Chondrocyte (in vitro differentiated cells): ENCODE results near the gene TSPO. TPM values are rescaled to one million over a fixed set of nuclear protein-coding genes. Genes with fewer than 3 reads are reported as not detected.

ENCODE experiments used
- DNase-seq: peaks from one replicate; pipeline ENCODE4 v3.0.0; 2021; ENCODE audit warnings: mixed read lengths, low spot score
- H3K27ac Mint-ChIP-seq: one replicate; pipeline ENCODE4 v1.8.0; 2021; ENCODE audit warnings: mild to moderate bottlenecking, moderate library complexity, mixed read lengths; ENCODE audit not compliant: unreplicated experiment
- H3K27me3 Mint-ChIP-seq: 2 replicates; pipeline ENCODE4 v1.8.0; 2021; ENCODE audit warnings: low read depth, mixed read lengths
- H3K36me3 Mint-ChIP-seq: 2 replicates; pipeline ENCODE4 v1.8.0; 2021; ENCODE audit warnings: low read depth, mixed read lengths
- H3K4me1 Mint-ChIP-seq: 2 replicates; pipeline ENCODE4 v1.8.0; 2021; ENCODE audit warnings: low read depth, mild to moderate bottlenecking, mixed read lengths
- H3K4me3 Mint-ChIP-seq: one replicate; pipeline ENCODE4 v1.8.0; 2021; ENCODE audit warnings: mild to moderate bottlenecking, moderate library complexity, mixed read lengths; ENCODE audit not compliant: unreplicated experiment
- H3K9me3 Mint-ChIP-seq: 2 replicates; pipeline ENCODE4 v1.8.0; 2021; ENCODE audit warnings: low read depth, mixed read lengths
- total RNA-seq: library from RNA; stranded (reverse); gene quantifications from 3 replicates; pipeline ENCODE4 v1.2.1, GENCODE V29; 2021
- TF ChIP-seq, protein P1 (sequence below): fragments of 200-600 bp; sonication (generic); IDR thresholded peaks from 2 replicates; pipeline ENCODE4 v1.5.0; 2021; ENCODE audit warnings: antibody characterized with exemption, mild to moderate bottlenecking, moderate library complexity

TSPO gene
- total RNA-seq, 1 donor from 2014 or later: 288 TPM

DNA sequence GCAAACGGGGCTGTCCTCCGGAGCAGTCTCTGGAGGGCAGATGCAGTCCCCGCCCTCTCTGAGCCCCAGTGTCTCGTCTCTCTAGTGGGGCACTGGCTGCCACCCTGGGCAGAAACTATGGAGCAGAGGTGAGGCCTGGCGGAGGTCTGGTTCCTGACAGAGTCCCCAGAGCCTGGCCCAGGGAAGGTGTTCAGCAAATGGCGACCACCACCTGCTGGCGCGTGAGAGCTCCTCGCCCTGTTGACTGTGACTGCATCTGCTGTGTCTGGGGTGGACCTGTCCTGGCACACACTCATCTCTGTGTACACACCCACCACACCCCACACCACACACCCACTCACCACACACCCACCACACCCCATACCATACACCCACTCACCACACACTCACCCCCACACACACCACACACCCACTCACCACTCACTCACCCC is 53.9 kb downstream of the TSPO start:
- H3K4me1 Mint-ChIP-seq: no peaks in the 10 kb centered on the region
- no peak overlapping the region for H3K27ac Mint-ChIP-seq
- no peak overlapping the region for H3K4me3 Mint-ChIP-seq
- TF ChIP-seq, protein P1, sequence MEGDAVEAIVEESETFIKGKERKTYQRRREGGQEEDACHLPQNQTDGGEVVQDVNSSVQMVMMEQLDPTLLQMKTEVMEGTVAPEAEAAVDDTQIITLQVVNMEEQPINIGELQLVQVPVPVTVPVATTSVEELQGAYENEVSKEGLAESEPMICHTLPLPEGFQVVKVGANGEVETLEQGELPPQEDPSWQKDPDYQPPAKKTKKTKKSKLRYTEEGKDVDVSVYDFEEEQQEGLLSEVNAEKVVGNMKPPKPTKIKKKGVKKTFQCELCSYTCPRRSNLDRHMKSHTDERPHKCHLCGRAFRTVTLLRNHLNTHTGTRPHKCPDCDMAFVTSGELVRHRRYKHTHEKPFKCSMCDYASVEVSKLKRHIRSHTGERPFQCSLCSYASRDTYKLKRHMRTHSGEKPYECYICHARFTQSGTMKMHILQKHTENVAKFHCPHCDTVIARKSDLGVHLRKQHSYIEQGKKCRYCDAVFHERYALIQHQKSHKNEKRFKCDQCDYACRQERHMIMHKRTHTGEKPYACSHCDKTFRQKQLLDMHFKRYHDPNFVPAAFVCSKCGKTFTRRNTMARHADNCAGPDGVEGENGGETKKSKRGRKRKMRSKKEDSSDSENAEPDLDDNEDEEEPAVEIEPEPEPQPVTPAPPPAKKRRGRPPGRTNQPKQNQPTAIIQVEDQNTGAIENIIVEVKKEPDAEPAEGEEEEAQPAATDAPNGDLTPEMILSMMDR: no peak
- peak; percentile 83 for DNase-seq
- no peaks in the 10 kb centered on the region for H3K36me3 Mint-ChIP-seq
- no peaks in the 10 kb centered on the region for H3K27me3 Mint-ChIP-seq
- no peaks in the 10 kb centered on the region for H3K9me3 Mint-ChIP-seq

DNA sequence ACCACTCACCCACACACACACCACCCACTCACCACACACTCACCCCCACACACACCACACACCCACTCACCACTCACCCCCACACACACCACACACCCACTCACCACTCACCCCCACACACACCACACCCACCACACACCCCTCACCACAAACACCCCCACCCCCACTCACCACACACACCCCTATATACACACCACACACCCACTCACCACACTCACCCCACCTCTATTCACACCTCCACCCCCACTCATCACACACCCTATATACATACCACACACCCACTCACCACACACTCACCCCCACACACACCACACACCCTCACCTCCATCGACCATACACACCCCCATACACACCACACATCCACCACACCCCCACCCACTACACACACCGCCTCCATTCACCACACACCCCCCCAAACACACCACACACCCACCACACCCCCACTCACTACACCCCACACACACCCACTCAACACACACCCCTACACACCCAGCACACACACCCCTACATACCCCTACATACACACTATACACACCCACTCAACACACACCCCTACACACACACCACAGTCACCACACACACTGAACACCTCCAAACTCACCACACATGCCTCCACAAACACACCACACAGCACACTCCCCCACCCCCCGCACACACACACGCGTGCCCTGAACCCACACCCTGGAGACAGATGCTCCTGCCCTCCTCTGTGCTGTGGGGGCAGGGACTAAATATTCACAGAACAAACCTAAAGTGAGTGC is 54.6 kb downstream of the TSPO start:
- no peaks in the 10 kb centered on the region for H3K36me3 Mint-ChIP-seq
- TF ChIP-seq, protein P1: no peak
- H3K9me3 Mint-ChIP-seq: no peaks in the 10 kb centered on the region
- no peak overlapping the region for H3K4me3 Mint-ChIP-seq
- no peaks in the 10 kb centered on the region for H3K4me1 Mint-ChIP-seq
- no peaks in the 10 kb centered on the region for H3K27me3 Mint-ChIP-seq
- DNase-seq: peak; percentile 57
- H3K27ac Mint-ChIP-seq: no peak overlapping the region

DNA sequence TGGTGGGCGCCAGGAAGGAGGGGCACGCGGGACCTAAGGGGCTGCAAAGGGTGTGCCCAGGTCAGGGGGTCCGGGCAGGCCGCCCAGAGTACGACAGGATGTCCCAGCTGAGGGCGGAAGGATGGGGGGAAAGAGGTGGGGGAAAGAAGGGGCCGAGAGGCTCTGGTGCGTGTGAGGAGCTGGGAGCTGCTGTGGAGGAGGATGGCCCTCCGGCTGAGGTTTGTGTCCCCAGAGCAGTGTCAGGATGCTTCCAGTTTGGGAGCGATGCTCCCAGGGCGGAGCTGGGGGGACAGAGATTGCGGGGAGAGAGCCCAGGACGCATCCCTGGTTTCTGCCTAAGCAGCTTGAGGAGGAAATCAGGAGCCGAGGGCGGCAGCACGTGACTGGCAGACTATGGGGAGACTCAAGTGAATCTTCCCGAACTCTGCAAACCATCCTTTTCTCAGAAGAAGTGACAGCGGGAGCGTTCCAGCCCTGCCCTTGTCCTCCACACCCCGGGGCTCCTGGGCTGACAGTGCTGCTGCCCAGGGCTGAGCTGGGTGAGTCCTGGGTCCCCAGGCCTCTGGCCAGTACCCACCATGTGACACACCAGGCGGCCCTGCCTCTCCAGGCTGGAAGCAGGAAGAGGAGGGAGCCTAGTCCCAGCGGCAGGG is 55.3 kb downstream of the TSPO start:
- Mint-ChIP-seq H3K27ac (no peak overlapping the region), H3K27me3 (no peaks in the 10 kb centered on the region), H3K36me3 (no peaks in the 10 kb centered on the region), H3K9me3 (no peaks in the 10 kb centered on the region), H3K4me1 (no peaks in the 10 kb centered on the region), H3K4me3 (no peak overlapping the region)
- peak; percentile 91 for DNase-seq
- TF ChIP-seq, protein P1: no peak

DNA sequence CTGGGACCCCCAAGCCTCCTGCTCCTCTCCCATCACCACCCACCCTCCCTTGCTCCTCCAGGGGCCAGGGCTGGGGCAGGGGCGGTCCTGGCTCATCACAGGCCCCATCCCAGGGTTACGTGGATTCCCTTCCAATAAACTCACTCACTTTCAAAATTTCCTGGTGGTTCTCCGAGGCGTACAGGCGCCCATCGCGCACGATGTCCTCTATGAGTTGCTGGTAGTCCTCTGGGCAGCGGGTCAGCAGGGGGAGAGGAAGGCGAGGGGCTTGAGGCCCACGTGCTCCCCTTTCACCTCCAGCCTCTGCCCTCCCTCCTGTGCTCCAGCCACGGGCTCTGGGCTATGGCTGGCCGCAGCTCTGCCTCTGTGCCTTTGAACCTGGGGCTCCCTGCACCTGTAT is 56.0 kb downstream of the TSPO start:
- Mint-ChIP-seq H3K4me3 (no peak overlapping the region), H3K4me1 (no peaks in the 10 kb centered on the region), H3K27ac (no peak overlapping the region), H3K9me3 (no peaks in the 10 kb centered on the region), H3K27me3 (no peaks in the 10 kb centered on the region), H3K36me3 (no peaks in the 10 kb centered on the region)
- TF ChIP-seq, protein P1: no peak
- peak; percentile 82 for DNase-seq

DNA sequence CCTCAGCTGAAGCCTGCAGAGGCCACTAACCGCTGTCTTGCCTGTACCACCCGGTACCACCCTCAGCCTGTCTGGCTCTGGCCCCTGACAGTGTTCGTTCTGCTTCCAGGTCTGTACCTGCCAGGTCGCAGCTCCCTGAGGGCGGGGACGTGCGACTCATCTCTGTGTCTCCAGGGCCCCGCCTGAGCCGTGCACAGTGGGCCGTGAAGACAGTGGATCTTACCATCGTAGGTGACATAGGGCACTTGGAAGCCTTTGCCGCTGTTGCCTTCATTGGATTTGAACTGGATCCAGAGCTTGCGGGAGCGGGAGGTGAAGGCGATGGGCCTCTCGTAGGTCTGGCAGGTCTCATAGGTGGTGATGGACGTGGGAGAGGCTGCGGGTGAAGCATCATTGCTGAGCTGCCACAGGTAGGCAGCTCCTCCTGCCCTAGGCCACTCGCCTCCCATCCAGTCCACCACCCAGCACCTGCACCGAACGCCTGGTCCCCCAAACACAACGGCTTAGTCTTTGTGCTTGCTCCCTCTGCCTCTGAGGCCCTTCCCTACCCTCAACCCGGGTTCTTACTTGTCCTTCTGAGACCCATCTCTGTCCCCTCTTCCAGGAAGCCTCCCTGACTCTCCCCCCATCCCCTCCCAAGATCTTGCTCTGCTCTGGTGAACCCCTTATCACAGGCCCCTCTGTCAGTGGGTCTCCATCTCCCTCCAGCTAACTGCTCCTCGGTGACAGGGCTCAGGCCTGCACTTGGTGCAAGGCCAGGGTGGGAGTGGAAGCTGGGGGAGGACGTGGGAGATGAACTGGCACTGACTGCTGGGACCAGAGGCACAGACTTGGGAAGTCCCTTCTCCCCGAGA is 56.7 kb downstream of the TSPO start:
- Mint-ChIP-seq H3K4me3 (no peak overlapping the region), H3K36me3 (no peaks in the 10 kb centered on the region), H3K27ac (no peak overlapping the region), H3K9me3 (no peaks in the 10 kb centered on the region), H3K4me1 (no peaks in the 10 kb centered on the region), H3K27me3 (no peaks in the 10 kb centered on the region)
- peak; percentile 88 for DNase-seq
- TF ChIP-seq, protein P1: no peak
